Measurements from ENCODE around the gene TMC3.

- TF ChIP-seq EZH2phosphoT487 (IDR thresholded peaks at IDR 0.05; ENCODE audit: insufficient read depth, low read depth) (no peak), EZH2 (IDR thresholded peaks at IDR 0.05; ENCODE audit: insufficient read depth, poor library complexity, severe bottlenecking) (no peak)
Measured at GRCh38 chr15:81341351-81341750, 32.7 kb downstream of the TMC3 start.
